H1 (cell line): ENCODE data around the gene COL4A2. TPM values are rescaled to one million over a fixed set of nuclear protein-coding genes. Genes with fewer than 3 reads are reported as not detected.

Experiments
- CTCF ChIA-PET: fragments of 300-600 bp; sonication (Branson Sonifier 250); formaldehyde crosslinking; loops from one replicate; lab custom pipeline; 2021; ENCODE audit not compliant: partially characterized antibody; lab: Charles Lee
- POLR2A ChIA-PET: fragments of 300-600 bp; sonication (Branson Sonifier 250); formaldehyde crosslinking; loops from one replicate; lab custom pipeline; 2021; ENCODE audit warnings: inconsistent platforms; ENCODE audit not compliant: partially characterized antibody; lab: Charles Lee
- DNase-seq, 2 experiments: peaks; one replicate each; pipeline versions ENCODE4 v3.0.0 to v3.0.0-alpha.2; 2010 to 2022; ENCODE audit warnings: low spot score in 2 of 2, low read depth in 1 of 2, mixed read lengths in 1 of 2
- FAIRE-seq: peaks from 2 replicates; lab custom pipeline; 2011; peaks lifted over from hg19 to GRCh38; lab: Jason Lieb, UNC
- H2AFZ ChIP-seq: 2 replicates; pipeline ENCODE4 v1.8.1; 2012; ENCODE audit warnings: low read length, inconsistent platforms
- H2AK5ac ChIP-seq: 2 replicates; pipeline ENCODE4 v1.6.1; 2013; ENCODE audit warnings: low read depth, low read length
- H2BK120ac ChIP-seq: replicated peaks from 2 replicates; pipeline ENCODE3; 2013; ENCODE audit warnings: low read depth, low read length, inconsistent platforms
- H2BK12ac ChIP-seq: 2 replicates; pipeline ENCODE4 v1.6.1; 2013; ENCODE audit warnings: low read depth, low read length
- H2BK15ac ChIP-seq: 2 replicates; pipeline ENCODE4 v1.6.1; 2013; ENCODE audit warnings: low read length
- H2BK20ac ChIP-seq: 2 replicates; pipeline ENCODE4 v1.6.1; 2013; ENCODE audit warnings: low read length
- H2BK5ac ChIP-seq: 2 replicates; pipeline ENCODE4 v1.6.1; 2013; ENCODE audit warnings: low read depth, low read length
- H3K14ac ChIP-seq: 2 replicates; pipeline ENCODE4 v1.6.1; 2013; ENCODE audit warnings: inconsistent platforms; ENCODE audit not compliant: insufficient read length
- H3K18ac ChIP-seq: 2 replicates; pipeline ENCODE4 v1.6.1; 2013; ENCODE audit warnings: low read length; ENCODE audit errors: extremely low read depth
- H3K23ac ChIP-seq: 2 replicates; pipeline ENCODE4 v1.6.1; 2013; ENCODE audit warnings: inconsistent platforms; ENCODE audit not compliant: insufficient read length
- H3K23me2 ChIP-seq: 2 replicates; pipeline ENCODE4 v1.6.1; 2013; ENCODE audit warnings: low read depth, low read length
- H3K27ac ChIP-seq: 2 replicates; pipeline ENCODE4 v1.6.1; 2011; ENCODE audit warnings: low read depth, low read length, inconsistent platforms
- H3K27me3 ChIP-seq, 4 experiments: replicated peaks in 1 of 4; 1 replicate in 1 of 4; 2 replicates in 3 of 4; pipeline versions ENCODE4 v1.6.1 to v1.8.1; 2011 to 2013; ENCODE audit warnings: low read length in 3 of 4, mild to moderate bottlenecking in 3 of 4, inconsistent platforms in 2 of 4, mixed read lengths in 2 of 4, moderate library complexity in 1 of 4; ENCODE audit not compliant: control insufficient read depth in 3 of 4, insufficient read depth in 3 of 4; ENCODE audit errors: extremely low read depth in 1 of 4
- H3K36me3 ChIP-seq, 4 experiments: 2 replicates each; pipeline versions ENCODE4 v1.6.1 to v1.8.1; 2011 to 2013; ENCODE audit warnings: mild to moderate bottlenecking in 4 of 4, low read length in 3 of 4, moderate library complexity in 2 of 4, control low read depth in 1 of 4, inconsistent platforms in 1 of 4; ENCODE audit not compliant: insufficient read depth in 4 of 4, control insufficient read depth in 2 of 4
- H3K4ac ChIP-seq: replicated peaks from 2 replicates; pipeline ENCODE3; 2013; ENCODE audit warnings: low read length, low read depth, mixed read lengths, inconsistent platforms; ENCODE audit not compliant: insufficient read length
- H3K4me1 ChIP-seq, 4 experiments: replicated peaks in 1 of 4; 1 replicate in 1 of 4; 2 replicates in 3 of 4; pipeline versions ENCODE4 v1.6.1 to v1.8.1; 2011 to 2013; ENCODE audit warnings: low read length in 3 of 4, inconsistent platforms in 2 of 4, mixed read lengths in 1 of 4; ENCODE audit not compliant: insufficient read depth in 4 of 4, control insufficient read depth in 3 of 4
- H3K4me2 ChIP-seq, 2 experiments: 2 replicates each; pipeline versions ENCODE4 v1.6.1 to v1.8.1; 2011 to 2013; ENCODE audit warnings: low read depth in 2 of 2, low read length in 2 of 2, control low read depth in 1 of 2, inconsistent platforms in 1 of 2, mild to moderate bottlenecking in 1 of 2; ENCODE audit not compliant: insufficient read depth in 1 of 2
- H3K4me3 ChIP-seq, 4 experiments: fragments of 200-600, 300-600 bp in 1 of 4; sonication (generic), shearing (Covaris generic), sonication (Bioruptor Twin) in 1 of 4; 2 replicates each; pipeline versions ENCODE4 v1.5.1 to v1.8.1; 2011 to 2016; ENCODE audit warnings: low read length in 4 of 4, low read depth in 3 of 4, control low read depth in 2 of 4, inconsistent platforms in 2 of 4, mild to moderate bottlenecking in 2 of 4, mixed read lengths in 1 of 4, moderate library complexity in 1 of 4; ENCODE audit not compliant: insufficient read depth in 2 of 4; ENCODE audit errors: extremely low read depth in 1 of 4
- H3K56ac ChIP-seq: replicated peaks from 2 replicates; pipeline ENCODE3; 2013; ENCODE audit warnings: low read depth, mild to moderate bottlenecking, mixed read lengths, low read length, inconsistent platforms; ENCODE audit not compliant: insufficient read length
- H3K79me1 ChIP-seq: 2 replicates; pipeline ENCODE4 v1.6.1; 2013; ENCODE audit warnings: low read depth, low read length, control low read depth
- H3K79me2 ChIP-seq, 2 experiments: 2 replicates each; pipeline versions ENCODE4 v1.6.1 to v1.8.1; 2012 to 2013; ENCODE audit warnings: low read length in 2 of 2, mild to moderate bottlenecking in 2 of 2, inconsistent platforms in 1 of 2; ENCODE audit not compliant: insufficient read depth in 2 of 2, control insufficient read depth in 1 of 2
- H3K9ac ChIP-seq, 4 experiments: replicated peaks in 1 of 4; 1 replicate in 1 of 4; 2 replicates in 3 of 4; pipeline versions ENCODE4 v1.6.1 to v1.8.1; 2011 to 2013; ENCODE audit warnings: low read depth in 3 of 4, low read length in 3 of 4, control low read depth in 2 of 4, mild to moderate bottlenecking in 2 of 4, moderate library complexity in 2 of 4, inconsistent platforms in 1 of 4; ENCODE audit errors: extremely low read depth in 1 of 4
- H3K9me3 ChIP-seq, 2 experiments: 2 replicates each; pipeline versions ENCODE4 v1.6.1 to v1.8.1; 2012 to 2013; ENCODE audit warnings: mild to moderate bottlenecking in 2 of 2, moderate library complexity in 2 of 2, control low read depth in 1 of 2, inconsistent platforms in 1 of 2, low read depth in 1 of 2, low read length in 1 of 2, mixed read lengths in 1 of 2; ENCODE audit not compliant: insufficient read depth in 2 of 2
- H4K20me1 ChIP-seq, 2 experiments: replicated peaks in 1 of 2; 2 replicates each; pipeline versions ENCODE3 to v1.8.1; 2011 to 2013; ENCODE audit warnings: inconsistent platforms in 2 of 2, low read length in 2 of 2, mild to moderate bottlenecking in 1 of 2; ENCODE audit not compliant: insufficient read depth in 2 of 2, control insufficient read depth in 1 of 2
- H4K5ac ChIP-seq: 2 replicates; pipeline ENCODE4 v1.6.1; 2013; ENCODE audit warnings: low read length, low read depth, mixed read lengths, inconsistent platforms; ENCODE audit not compliant: insufficient read length
- H4K8ac ChIP-seq: 2 replicates; pipeline ENCODE4 v1.8.0; 2013; ENCODE audit warnings: mild to moderate bottlenecking, moderate library complexity, low read length, inconsistent platforms; ENCODE audit not compliant: insufficient read depth; ENCODE audit errors: extremely low read depth
- H4K91ac ChIP-seq: replicated peaks from 2 replicates; pipeline ENCODE3; 2013; ENCODE audit warnings: low read length, mixed read lengths, inconsistent platforms; ENCODE audit not compliant: insufficient read length
- ASH2L ChIP-seq: fragments of 200-600, 300-600 bp; sonication (generic); IDR thresholded peaks from one replicate; pipeline ENCODE4 v1.7.1; 2017; ENCODE audit warnings: low read length
- BRCA1 ChIP-seq: IDR thresholded peaks from 2 replicates; pipeline ENCODE4 v1.6.1; 2012; ENCODE audit warnings: low read depth, low read length, improper control_type of control experiment
- E2F6 ChIP-seq: IDR thresholded peaks from 2 replicates; pipeline ENCODE4 v1.6.1; 2012; ENCODE audit warnings: inconsistent platforms
- EGR1 ChIP-seq: IDR thresholded peaks from 2 replicates; pipeline ENCODE4 v1.6.1; 2011; ENCODE audit warnings: low read depth, low read length, borderline replicate concordance
- EZH2 ChIP-seq: fragments of 200-600 bp; sonication (generic); IDR thresholded peaks from 2 replicates; pipeline ENCODE4 v1.7.1; 2012; ENCODE audit warnings: low read depth, mild to moderate bottlenecking, moderate library complexity, low read length, inconsistent platforms; ENCODE audit not compliant: severe bottlenecking
- GABPA ChIP-seq: IDR thresholded peaks from 2 replicates; pipeline ENCODE4 v1.6.1; 2011; ENCODE audit warnings: mild to moderate bottlenecking, low read length, moderate library complexity, borderline replicate concordance; ENCODE audit not compliant: insufficient read depth
- GTF2F1 ChIP-seq: IDR thresholded peaks from 2 replicates; pipeline ENCODE4 v1.6.1; 2012; ENCODE audit warnings: low read depth, low read length, improper control_type of control experiment, borderline replicate concordance
- HDAC6 ChIP-seq: IDR thresholded peaks from one replicate; pipeline ENCODE4 v1.7.1; 2012; ENCODE audit warnings: low read depth, mild to moderate bottlenecking, inconsistent platforms, low read length, moderate library complexity
- KDM5A ChIP-seq: fragments of 200-600 bp; IDR thresholded peaks from 2 replicates; pipeline ENCODE4 v1.7.1; 2012; ENCODE audit warnings: mild to moderate bottlenecking, low read length, inconsistent platforms, mixed read lengths
- POLR2A ChIP-seq, 2 experiments: IDR thresholded peaks; 1 replicate in 1 of 2; 2 replicates in 1 of 2; pipeline ENCODE4 v1.6.1; 2011; ENCODE audit warnings: low read depth in 2 of 2, low read length in 2 of 2, mild to moderate bottlenecking in 2 of 2; ENCODE audit errors: control extremely low read depth in 1 of 2
- RBBP5 ChIP-seq: IDR thresholded peaks from 2 replicates; pipeline ENCODE4 v1.7.1; 2012; ENCODE audit warnings: low read depth, mild to moderate bottlenecking, inconsistent platforms, low read length, moderate library complexity, borderline replicate concordance
- SIX5 ChIP-seq: IDR thresholded peaks from 2 replicates; pipeline ENCODE4 v1.6.1; 2011; ENCODE audit warnings: mild to moderate bottlenecking, low read depth, low read length
- SP1 ChIP-seq: IDR thresholded peaks from 2 replicates; pipeline ENCODE4 v1.6.1; 2011; ENCODE audit warnings: low read depth, low read length
- WGBS, 2 experiments: shearing (Covaris generic) in 1 of 2; methylation state at CpG; one replicate each; pipeline versions ENCODE4 v1.1.6 to v1.1.7; 2013 to 2015; ENCODE audit warnings: low lambda C conversion rate in 2 of 2, mixed read lengths in 2 of 2, inconsistent platforms in 1 of 2, low coverage in 1 of 2, missing lambda C conversion rate in 1 of 2; ENCODE audit not compliant: insufficient replicate concordance in 2 of 2, insufficient coverage in 1 of 2, insufficient read length in 1 of 2; ENCODE audit errors: extremely low coverage in 1 of 2, missing lambda C conversion rate in 1 of 2; 5-methylcytosine and 5-hydroxymethylcytosine counted together
- polyA plus RNA-seq, 7 experiments: library from polyadenylated mRNA; depleted of rRNA in 3 of 7; stranded (reverse) in 5 of 7; unstranded in 2 of 7; fragments of >200 nt in 5 of 7; fragments of 200-250 nt in 2 of 7; gene quantifications; 1 replicate in 5 of 7; 2 replicates in 1 of 7; 4 replicates in 1 of 7; pipeline versions ENCODE4 v1.2.1 to v1.2.3, GENCODE V29; 2011 to 2013; ENCODE audit warnings: missing spikeins in 2 of 7, mixed read lengths in 2 of 7
- total RNA-seq: library from RNA; stranded (reverse); fragmentation: NEBNext Ultra II Directional; extraction: Animal tissue kit (Norgen Biotek cat#: 25700); gene quantifications from 2 replicates; pipeline ENCODE4 v1.2.1, GENCODE V29; 2021

Gene COL4A2
- total and polyA plus RNA-seq, 2 of the 8 experiments (the other 6 are each of a cell fraction or from before 2014, with no cell fraction given) = 80.4 to 87.3 TPM

GRCh38 chr13:110377178-110377825 is 70.2 kb downstream of the COL4A2 start:
- no peak overlapping the region for H3K14ac ChIP-seq
- H4K20me1 ChIP-seq = peaks cover 6 to 13% of the 10 kb centered on the region in 2 experiments
- no peaks in the 10 kb centered on the region for H3K9me3 ChIP-seq
- H3K56ac ChIP-seq = no peak overlapping the region
- H2AK5ac ChIP-seq = no peak overlapping the region
- ChIA-PET CTCF (interaction anchor here (0.7 to 1.7 kb wide), 5 partner anchors 9 to 69 kb away, joined by 3 to 4 read pairs (median 3); no protein-coding TSS in a partner anchor), POLR2A (no interaction called here)
- no peak overlapping the region for H3K18ac ChIP-seq
- H4K91ac ChIP-seq = no peak overlapping the region
- no peak overlapping the region for H4K5ac ChIP-seq
- no peak overlapping the region for H3K23ac ChIP-seq
- H3K79me1 ChIP-seq = 0 out of 2 replicates have a peak, but pooled peaks cover 4% of the 10 kb centered on the region
- H4K8ac ChIP-seq = no peak overlapping the region
- DNase-seq (no peak), FAIRE-seq (no peak)
- no peak overlapping the region for H3K4me2 ChIP-seq
- no peak overlapping the region for H3K9ac ChIP-seq
- H3K27me3 ChIP-seq = peaks cover 0 to 3% (median under 1%) of the 10 kb centered on the region in 4 experiments; a peak in 2 of 7 replicates
- H3K79me2 ChIP-seq = no peaks in the 10 kb centered on the region
- H2BK12ac ChIP-seq = no peak overlapping the region
- H3K36me3 ChIP-seq = no peaks in the 10 kb centered on the region
- WGBS, 2 experiments = 66% methylated on average over 6 of the region's 6 CpGs; no CpG with 5 or more reads in 1 of the 2 experiments
- no peak overlapping the region for H3K27ac ChIP-seq
- no peak overlapping the region for H2BK5ac ChIP-seq
- H2BK120ac ChIP-seq = no peak overlapping the region
- peaks cover 3 to 15% (median 9%) of the 10 kb centered on the region in 4 experiments for H3K4me1 ChIP-seq
- H2BK20ac ChIP-seq = no peak overlapping the region
- no peak overlapping the region for H3K4me3 ChIP-seq
- no peak overlapping the region for H3K4ac ChIP-seq
- H2AFZ ChIP-seq = no peak overlapping the region
- H2BK15ac ChIP-seq = peak overlapping the region; percentile 46; the same call in 1 of the 2 replicates
- no peaks in the 10 kb centered on the region for H3K23me2 ChIP-seq
- TF ChIP-seq SP1 = no peak
- TF ChIP-seq GTF2F1 = no peak
- no peak for TF ChIP-seq E2F6
- no peak for TF ChIP-seq EGR1
- TF ChIP-seq EZH2 = no peak
- no peak for TF ChIP-seq SIX5
- no peak for TF ChIP-seq BRCA1
- no peak for TF ChIP-seq POLR2A (IDR thresholded peaks at IDR 0.05; ENCODE audit: control extremely low read depth in 1 of 2, low read depth in 2 of 2, low read length in 2 of 2)
- no peak for TF ChIP-seq KDM5A
- no peak for TF ChIP-seq GABPA
- no peak for TF ChIP-seq RBBP5
- TF ChIP-seq ASH2L = no peak
- no peak for TF ChIP-seq HDAC6
